AG09309 (cell line): ENCODE measurements around the gene NAALADL2.

Experiments
- DNase-seq: peaks from one replicate; pipeline ENCODE4 v3.0.0-alpha.2; 2010; ENCODE audit warnings: low read depth
- H3K4me3 ChIP-seq: 2 replicates; pipeline ENCODE4 v1.5.1; 2011; ENCODE audit warnings: mild to moderate bottlenecking, low read depth, low read length, moderate library complexity; ENCODE audit not compliant: control insufficient read depth
- CTCF ChIP-seq: IDR thresholded peaks from 2 replicates; pipeline ENCODE4 v1.5.1; 2011; ENCODE audit warnings: mild to moderate bottlenecking, low read depth, low read length, inconsistent platforms; ENCODE audit not compliant: insufficient read depth, control insufficient read depth; ENCODE audit errors: missing control alignments

NAALADL2 gene

GRCh38 chr3:175374705-175375104, 515.6 kb downstream of the NAALADL2 start:
- H3K4me3 ChIP-seq, result no peak overlapping the region
- no peak for TF ChIP-seq CTCF
- DNase-seq, result no peak

- no peak for TF ChIP-seq CTCF
- H3K4me3 ChIP-seq, result no peak overlapping the region
- no peak for DNase-seq
These were observed 519.2 kb downstream of the NAALADL2 start for GRCh38 chr3:175378348-175378747.

GRCh38 chr3:175381685-175382084, 522.6 kb downstream of the NAALADL2 start:
- H3K4me3 ChIP-seq, result no peak overlapping the region
- no peak for DNase-seq
- no peak for TF ChIP-seq CTCF

GRCh38 chr3:175383371-175383770, 524.2 kb downstream of the NAALADL2 start:
- no peak for TF ChIP-seq CTCF
- no peak overlapping the region for H3K4me3 ChIP-seq

GRCh38 chr3:175383813-175384212, 524.7 kb downstream of the NAALADL2 start:
- no peak for TF ChIP-seq CTCF
- peak; percentile 80 for DNase-seq
- H3K4me3 ChIP-seq, result no peak overlapping the region

More at GRCh38 chr3:175383371-175383770, 524.2 kb downstream of the NAALADL2 start:
- DNase-seq, result no peak

- no peak overlapping the region for H3K4me3 ChIP-seq
- no peak for TF ChIP-seq CTCF
- DNase-seq, result no peak
These were observed 525.4 kb downstream of the NAALADL2 start for GRCh38 chr3:175384569-175384968.

- no peak for TF ChIP-seq CTCF
- peak; percentile 83 for DNase-seq
- H3K4me3 ChIP-seq, result no peak overlapping the region
These were observed 527.5 kb downstream of the NAALADL2 start for GRCh38 chr3:175386630-175387029.
